Ishikawa (cell line): Measurements from ENCODE around the gene PLD1.
A peak's percentile ranks its signal among the peaks of the same experiment; 100 is the strongest.

ENCODE experiments used
- CEBPB ChIP-seq: IDR thresholded peaks from 2 replicates; pipeline ENCODE4 v1.6.1; 2012
- CREB1 ChIP-seq: IDR thresholded peaks from 2 replicates; pipeline ENCODE4 v1.6.1; 2012; ENCODE audit warnings: low read depth
- EGR1 ChIP-seq: IDR thresholded peaks from 2 replicates; pipeline ENCODE4 v1.6.1; 2012
- EP300 ChIP-seq: IDR thresholded peaks from 2 replicates; pipeline ENCODE4 v1.6.1; 2012; ENCODE audit warnings: borderline replicate concordance
- FOXM1 ChIP-seq: IDR thresholded peaks from 2 replicates; pipeline ENCODE4 v1.6.1; 2012; ENCODE audit warnings: low read depth, borderline replicate concordance
- NFIC ChIP-seq: IDR thresholded peaks from 2 replicates; pipeline ENCODE4 v1.6.1; 2012
- RAD21 ChIP-seq: IDR thresholded peaks from 2 replicates; pipeline ENCODE4 v1.6.1; 2012; ENCODE audit warnings: low read depth
- TAF1 ChIP-seq: IDR thresholded peaks from 2 replicates; pipeline ENCODE4 v1.6.1; 2012; ENCODE audit warnings: low read depth, mild to moderate bottlenecking
- TCF12 ChIP-seq: IDR thresholded peaks from 2 replicates; pipeline ENCODE4 v1.6.1; 2012; ENCODE audit warnings: low read depth
- TEAD4 ChIP-seq: IDR thresholded peaks from 2 replicates; pipeline ENCODE4 v1.6.1; 2012
- YY1 ChIP-seq: IDR thresholded peaks from 2 replicates; pipeline ENCODE4 v1.6.1; 2012; ENCODE audit warnings: low read depth
- ZBTB7A ChIP-seq: IDR thresholded peaks from 2 replicates; pipeline ENCODE4 v1.6.1; 2012; ENCODE audit warnings: low read depth
- TF ChIP-seq, protein P1 (sequence below): IDR thresholded peaks from 2 replicates; pipeline ENCODE4 v1.6.1; 2012; ENCODE audit warnings: low read depth, mild to moderate bottlenecking
- TF ChIP-seq, protein P2 (sequence below): IDR thresholded peaks from 2 replicates; pipeline ENCODE4 v1.6.1; 2012
- TF ChIP-seq, protein P3 (sequence below): IDR thresholded peaks from 2 replicates; pipeline ENCODE4 v1.6.1; 2012

The PLD1 gene

DNA sequence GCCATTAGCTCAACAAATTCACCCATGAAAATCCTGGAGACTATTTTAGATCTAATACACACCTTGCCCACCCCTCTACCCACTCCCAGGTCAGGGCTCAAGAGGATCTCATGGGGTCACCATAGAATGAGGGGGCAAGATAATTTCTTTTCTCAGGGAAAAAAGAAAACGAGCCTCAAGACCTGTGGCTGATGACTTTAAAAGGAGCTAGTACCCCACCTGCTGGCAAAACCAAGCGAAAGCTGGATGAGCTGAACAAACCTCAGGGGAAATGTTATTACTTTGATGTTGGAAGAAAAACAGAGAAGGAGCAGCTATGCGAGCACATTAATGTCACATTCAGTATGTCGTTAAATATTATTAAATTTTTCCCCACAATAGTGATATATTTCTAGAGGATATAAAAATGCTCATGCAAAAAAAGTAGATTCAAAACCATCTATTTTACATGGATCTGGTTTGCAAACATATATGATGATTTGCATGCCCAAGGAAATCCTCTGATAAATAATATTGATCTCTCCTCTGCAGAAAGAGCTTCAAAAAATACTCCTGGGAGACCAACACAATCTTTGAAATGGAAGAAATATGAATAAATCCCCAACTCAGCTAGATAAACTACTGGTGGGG, 37.7 kb downstream of the PLD1 start:
- TF ChIP-seq YY1 (no peak), RAD21 (peak; percentile 90)

DNA sequence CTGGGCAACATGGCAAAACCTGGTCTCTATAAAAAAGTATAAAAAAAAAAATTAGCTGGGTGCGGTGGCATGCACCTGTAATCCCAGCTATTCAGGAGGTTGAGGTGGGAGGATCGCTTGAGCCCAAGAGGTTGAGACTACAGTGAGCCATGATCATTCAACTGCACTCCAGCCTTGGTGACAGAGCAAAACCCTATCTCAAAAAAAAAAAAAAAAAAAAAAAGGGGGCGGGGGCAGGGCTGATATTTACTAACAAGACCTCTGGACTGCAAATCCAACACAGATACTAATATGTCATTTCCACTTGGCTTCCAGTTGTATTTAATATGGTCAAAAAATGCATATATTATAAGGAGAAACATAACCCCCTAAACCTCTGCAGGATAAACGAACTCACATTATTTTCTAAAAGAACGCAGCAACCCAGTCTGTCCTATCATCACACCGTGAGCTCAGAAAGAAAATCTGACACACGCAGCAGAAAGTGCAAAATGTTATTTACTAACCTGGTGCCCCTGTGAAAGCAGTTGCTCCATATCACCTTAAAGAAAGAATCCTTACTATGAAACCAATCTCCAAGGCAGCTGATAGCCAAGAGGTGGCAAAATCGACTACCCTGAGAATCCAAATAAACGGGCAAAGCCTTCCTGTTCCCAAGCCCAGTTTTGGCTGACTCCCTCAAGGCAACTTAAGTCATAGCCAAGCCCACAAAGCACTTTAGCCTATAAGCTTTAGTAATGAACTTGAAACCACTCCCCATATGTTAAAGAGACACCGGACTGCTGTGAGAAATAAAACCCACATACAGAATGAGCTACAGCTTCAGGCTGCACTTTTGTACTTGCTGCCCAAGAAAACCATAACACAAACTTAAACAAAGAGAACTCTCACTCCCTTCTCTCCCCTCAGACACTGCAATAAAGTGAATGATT, 39.3 kb downstream of the PLD1 start:
- TF ChIP-seq ZBTB7A (no peak), RAD21 (no peak), TAF1 (no peak), CREB1 (no peak), NFIC (0 out of 2 replicates have a peak, but pooled peaks have one; percentile 10), EGR1 (no peak)

DNA sequence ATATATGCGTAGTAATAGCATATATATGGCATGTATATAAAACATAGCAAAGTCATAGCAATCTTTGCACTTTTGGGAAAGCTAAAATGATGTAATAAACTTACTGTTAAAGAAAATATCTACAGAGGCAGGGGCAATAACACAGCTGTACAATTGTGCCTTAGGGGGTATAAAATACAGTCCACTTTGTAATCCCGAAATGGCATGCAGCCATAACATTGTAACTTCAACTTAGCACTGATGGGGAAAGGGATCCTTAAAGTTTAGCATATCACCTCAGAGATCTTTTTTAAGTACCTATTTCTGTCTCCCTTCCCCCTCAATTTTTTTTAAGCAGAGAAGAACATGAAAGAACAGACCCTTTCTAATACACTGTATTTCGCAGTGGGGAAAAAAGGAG, 40.8 kb downstream of the PLD1 start:
- TF ChIP-seq, protein P1, sequence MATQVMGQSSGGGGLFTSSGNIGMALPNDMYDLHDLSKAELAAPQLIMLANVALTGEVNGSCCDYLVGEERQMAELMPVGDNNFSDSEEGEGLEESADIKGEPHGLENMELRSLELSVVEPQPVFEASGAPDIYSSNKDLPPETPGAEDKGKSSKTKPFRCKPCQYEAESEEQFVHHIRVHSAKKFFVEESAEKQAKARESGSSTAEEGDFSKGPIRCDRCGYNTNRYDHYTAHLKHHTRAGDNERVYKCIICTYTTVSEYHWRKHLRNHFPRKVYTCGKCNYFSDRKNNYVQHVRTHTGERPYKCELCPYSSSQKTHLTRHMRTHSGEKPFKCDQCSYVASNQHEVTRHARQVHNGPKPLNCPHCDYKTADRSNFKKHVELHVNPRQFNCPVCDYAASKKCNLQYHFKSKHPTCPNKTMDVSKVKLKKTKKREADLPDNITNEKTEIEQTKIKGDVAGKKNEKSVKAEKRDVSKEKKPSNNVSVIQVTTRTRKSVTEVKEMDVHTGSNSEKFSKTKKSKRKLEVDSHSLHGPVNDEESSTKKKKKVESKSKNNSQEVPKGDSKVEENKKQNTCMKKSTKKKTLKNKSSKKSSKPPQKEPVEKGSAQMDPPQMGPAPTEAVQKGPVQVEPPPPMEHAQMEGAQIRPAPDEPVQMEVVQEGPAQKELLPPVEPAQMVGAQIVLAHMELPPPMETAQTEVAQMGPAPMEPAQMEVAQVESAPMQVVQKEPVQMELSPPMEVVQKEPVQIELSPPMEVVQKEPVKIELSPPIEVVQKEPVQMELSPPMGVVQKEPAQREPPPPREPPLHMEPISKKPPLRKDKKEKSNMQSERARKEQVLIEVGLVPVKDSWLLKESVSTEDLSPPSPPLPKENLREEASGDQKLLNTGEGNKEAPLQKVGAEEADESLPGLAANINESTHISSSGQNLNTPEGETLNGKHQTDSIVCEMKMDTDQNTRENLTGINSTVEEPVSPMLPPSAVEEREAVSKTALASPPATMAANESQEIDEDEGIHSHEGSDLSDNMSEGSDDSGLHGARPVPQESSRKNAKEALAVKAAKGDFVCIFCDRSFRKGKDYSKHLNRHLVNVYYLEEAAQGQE, result no peak
- no peak for TF ChIP-seq NFIC

DNA sequence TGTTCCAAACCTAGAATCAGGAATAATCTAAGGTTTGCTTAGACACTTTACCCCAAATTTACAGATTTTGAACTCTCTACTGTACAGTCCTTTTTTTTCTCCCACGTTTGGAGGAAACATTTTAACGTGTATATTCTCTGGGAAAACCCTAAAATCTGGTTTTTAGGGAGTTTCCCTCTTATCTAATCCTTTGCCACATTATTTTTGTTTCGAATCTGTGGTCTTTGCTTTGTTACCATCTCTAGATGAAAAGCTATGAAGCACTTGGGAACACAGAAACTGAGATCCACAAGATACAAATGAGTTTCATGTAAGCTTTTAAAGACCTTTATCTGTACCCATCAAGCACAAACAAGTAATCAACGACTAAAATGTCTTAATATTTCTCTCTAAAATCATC, 41.3 kb downstream of the PLD1 start:
- TF ChIP-seq TCF12 (no peak), NFIC (no peak), FOXM1 (no peak), EP300 (no peak), TEAD4 (no peak), TAF1 (no peak), EGR1 (no peak), ZBTB7A (no peak), CREB1 (no peak), YY1 (no peak), CEBPB (no peak)

DNA sequence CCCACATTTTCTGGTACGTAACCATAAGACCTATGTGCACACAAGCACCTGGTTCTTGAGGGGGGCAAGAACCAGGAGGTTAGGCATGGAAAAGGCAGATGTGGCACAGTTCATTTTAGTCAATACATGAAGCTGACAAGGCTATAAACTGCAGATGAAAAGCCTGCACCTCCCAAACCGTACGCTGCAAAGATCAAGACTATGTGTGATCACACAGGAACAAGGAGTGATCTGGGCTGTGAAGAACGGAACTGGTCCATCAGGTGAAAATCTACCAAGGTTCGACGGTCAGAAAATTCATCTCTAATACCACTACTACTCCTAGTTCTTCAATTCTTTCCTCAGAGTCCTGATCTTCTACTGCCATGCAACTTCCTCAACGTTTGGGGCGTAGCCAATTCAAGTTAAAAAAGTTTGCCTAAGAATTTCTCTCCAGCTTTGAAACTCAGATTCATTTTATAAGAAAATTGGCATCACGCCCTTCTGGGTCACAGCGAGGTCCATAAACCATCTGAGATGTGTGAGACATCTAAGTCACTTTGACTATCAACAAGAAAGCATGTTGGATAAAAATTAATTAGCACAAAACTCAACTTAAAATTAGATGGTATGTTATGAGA, 41.9 kb downstream of the PLD1 start:
- TF ChIP-seq FOXM1, result no peak

DNA sequence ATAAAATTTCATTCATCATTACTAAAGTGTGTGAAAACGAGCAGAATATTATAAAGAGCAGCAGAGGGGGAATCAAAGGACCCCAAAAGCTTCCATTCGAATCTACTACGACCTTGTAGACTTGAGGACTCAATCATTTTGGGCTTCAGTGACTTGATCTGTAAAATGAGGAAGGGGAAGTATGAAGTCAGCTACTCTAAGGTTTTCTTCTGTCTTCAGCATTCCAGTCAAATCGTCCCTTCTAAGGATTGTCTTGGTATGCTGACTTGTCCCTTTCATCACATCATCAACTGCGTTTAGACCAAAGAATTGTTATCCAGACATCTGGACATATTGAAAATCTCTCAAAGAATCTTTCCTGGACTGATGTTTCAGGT, 44.8 kb downstream of the PLD1 start:
- TF ChIP-seq, protein P2, sequence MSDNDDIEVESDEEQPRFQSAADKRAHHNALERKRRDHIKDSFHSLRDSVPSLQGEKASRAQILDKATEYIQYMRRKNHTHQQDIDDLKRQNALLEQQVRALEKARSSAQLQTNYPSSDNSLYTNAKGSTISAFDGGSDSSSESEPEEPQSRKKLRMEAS, result no peak
- no peak for TF ChIP-seq EGR1
- no peak for TF ChIP-seq EP300
- TF ChIP-seq TEAD4, result no peak
- TF ChIP-seq YY1, result no peak
- TF ChIP-seq, protein P1, result no peak
- no peak for TF ChIP-seq TCF12
- no peak for TF ChIP-seq RAD21
- no peak for TF ChIP-seq FOXM1
- TF ChIP-seq CEBPB, result no peak
- TF ChIP-seq, protein P3, sequence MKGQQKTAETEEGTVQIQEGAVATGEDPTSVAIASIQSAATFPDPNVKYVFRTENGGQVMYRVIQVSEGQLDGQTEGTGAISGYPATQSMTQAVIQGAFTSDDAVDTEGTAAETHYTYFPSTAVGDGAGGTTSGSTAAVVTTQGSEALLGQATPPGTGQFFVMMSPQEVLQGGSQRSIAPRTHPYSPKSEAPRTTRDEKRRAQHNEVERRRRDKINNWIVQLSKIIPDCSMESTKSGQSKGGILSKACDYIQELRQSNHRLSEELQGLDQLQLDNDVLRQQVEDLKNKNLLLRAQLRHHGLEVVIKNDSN, result no peak
- TF ChIP-seq ZBTB7A, result no peak
- no peak for TF ChIP-seq TAF1
- TF ChIP-seq NFIC, result no peak

DNA sequence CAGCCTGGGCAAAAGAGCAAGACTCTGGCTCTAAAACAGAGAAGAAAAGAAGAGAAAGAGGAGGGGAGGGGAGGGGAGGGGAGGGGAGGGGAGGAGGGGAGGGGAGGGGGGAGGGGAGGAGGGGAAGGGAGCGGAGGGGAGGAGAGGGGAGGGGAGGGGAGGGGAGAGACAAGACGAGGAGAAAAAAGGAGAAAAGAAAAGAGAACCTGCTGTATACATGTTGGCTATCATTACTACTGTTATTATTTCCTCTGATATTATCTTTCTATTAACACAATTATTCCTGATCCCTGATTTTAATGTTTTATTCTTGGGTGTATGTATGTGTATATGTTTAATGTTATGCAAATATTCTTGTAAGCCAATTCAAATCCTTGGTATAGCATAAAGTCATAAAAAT, 46.9 kb downstream of the PLD1 start:
- TF ChIP-seq TAF1 (no peak), CREB1 (no peak), TEAD4 (no peak), ZBTB7A (no peak), FOXM1 (no peak), EP300 (no peak), NFIC (no peak), CEBPB (no peak), YY1 (no peak), RAD21 (no peak), TCF12 (no peak), EGR1 (no peak)
- TF ChIP-seq, protein P1, result no peak
- TF ChIP-seq, protein P2, result no peak
- TF ChIP-seq, protein P3, result no peak
